Astrocyte of the spinal cord (primary cell): ENCODE results near the gene RNASEH2C.
A peak's percentile ranks its signal among the peaks of the same experiment; 100 is the strongest.
"Not testable (repeated sequence)": the region's sequence is repeated elsewhere in the genome, so short reads cannot be mapped to it uniquely, and the experiment has no call there.

Experiments used
- DNase-seq: peaks from one replicate; pipeline ENCODE4 v3.0.0; 2011; ENCODE audit warnings: low read depth, low spot score
- H3K4me3 ChIP-seq: 2 replicates; pipeline ENCODE4 v1.5.1; 2011; ENCODE audit warnings: low read depth, mild to moderate bottlenecking, low read length, moderate library complexity
- CTCF ChIP-seq: IDR thresholded peaks from 2 replicates; pipeline ENCODE4 v1.5.1; 2012; ENCODE audit warnings: low read depth, mild to moderate bottlenecking, low read length, inconsistent platforms
- in situ Hi-C: cut with HindIII; loops from 2 replicates; pipeline ENCODE4 v1.10.0; 2017; ENCODE audit warnings: low sequenced_read_pairs

Gene RNASEH2C

GRCh38 chr11:65711785-65712632 lies 8.6 kb downstream of the RNASEH2C start, which contains the start of gene KAT5:
KAT5 (plus strand) TSS chr11:65712252; CDS start chr11:65712268, 16 bp downstream.
- TF ChIP-seq CTCF: peak; percentile 98
- in situ Hi-C loops: no loop called here
- H3K4me3 ChIP-seq: peak within 1 kb of the TSS; percentile 83
- peak; percentile 99 for DNase-seq

GRCh38 chr11:65710421-65710820 lies 10.2 kb downstream of the RNASEH2C start:
- no peak for DNase-seq
- in situ Hi-C loops: no loop called here
- H3K4me3 ChIP-seq: no peak overlapping the region
- TF ChIP-seq CTCF: no peak

GRCh38 chr11:65709661-65710060 lies 10.9 kb downstream of the RNASEH2C start:
- no peak for TF ChIP-seq CTCF
- H3K4me3 ChIP-seq: no peak overlapping the region
- in situ Hi-C loops: no loop called here
- no peak for DNase-seq

- in situ Hi-C loops: no loop called here
- no peak overlapping the region for H3K4me3 ChIP-seq
- TF ChIP-seq CTCF: no peak
- DNase-seq: no peak
Measured at GRCh38 chr11:65708451-65708850, 12.1 kb downstream of the RNASEH2C start.

DNA sequence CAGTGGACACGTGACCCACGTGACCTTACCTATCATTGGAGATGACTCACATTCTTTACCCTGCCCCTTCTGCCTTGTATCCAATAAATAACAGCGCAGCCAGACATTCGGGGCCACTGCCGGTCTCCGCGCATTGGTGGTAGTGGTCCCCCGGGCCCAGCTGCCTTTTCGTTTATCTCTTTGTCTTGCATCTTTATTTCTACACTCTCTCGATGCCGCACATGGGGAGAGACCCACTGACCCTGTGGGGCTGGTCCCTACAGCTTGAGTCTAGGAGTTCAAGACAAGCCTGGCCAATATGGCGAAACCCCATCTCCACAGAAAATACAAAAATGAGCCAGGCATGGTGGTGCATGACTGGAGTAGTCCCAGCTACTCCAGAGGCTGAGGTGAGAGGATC lies 13.6 kb downstream of the RNASEH2C start:
- H3K4me3 ChIP-seq, in situ Hi-C loops, DNase-seq: not testable (repeated sequence)

GRCh38 chr11:65706303-65706763 lies 14.3 kb downstream of the RNASEH2C start:
- H3K4me3 ChIP-seq, in situ Hi-C loops: not testable (repeated sequence)
- peak; percentile 50 for TF ChIP-seq CTCF
- DNase-seq: peak; percentile 35

- in situ Hi-C loops: no loop called here
- no peak for DNase-seq
- TF ChIP-seq CTCF: no peak
- no peak overlapping the region for H3K4me3 ChIP-seq
Measured at GRCh38 chr11:65703846-65704245, 16.8 kb downstream of the RNASEH2C start.
